Stimulated activated CD8-positive, alpha-beta memory T cell treated with anti-CD3 and anti-CD28 coated beads, Interleukin-12 subunit alpha, Interleukin-12 subunit beta, amount 100 ng/mL, for 24 hours (primary cell): ENCODE results near the gene FIBIN.
"Not testable (repeated sequence)": the region's sequence is repeated elsewhere in the genome, so short reads cannot be mapped to it uniquely, and the experiment has no call there.

Source experiments
- DNase-seq: peaks from one replicate; pipeline ENCODE4 v3.0.0-alpha.2; 2020; ENCODE audit errors: extremely low read depth

The FIBIN gene

DNA sequence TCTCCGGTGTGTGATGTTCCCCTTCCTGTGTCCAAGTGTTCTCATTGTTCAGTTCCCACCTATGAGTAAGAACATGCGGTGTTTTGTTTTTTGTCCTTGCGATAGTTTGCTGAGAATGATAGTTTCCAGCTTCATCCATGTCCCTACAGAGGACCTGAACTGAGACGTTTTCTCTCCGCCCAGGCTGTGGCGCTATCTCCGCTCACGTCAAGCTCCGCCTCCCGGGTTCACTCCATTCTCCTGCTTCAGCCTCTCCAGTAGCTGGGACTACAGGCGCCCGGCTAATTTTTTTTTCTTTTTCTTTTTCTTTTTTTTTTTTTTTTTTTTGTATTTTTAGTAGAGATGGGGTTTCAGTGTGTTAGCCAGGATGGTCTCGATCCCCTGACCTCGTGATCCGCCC is 16.7 kb upstream of the FIBIN start:
- DNase-seq: not testable (repeated sequence)

GRCh38 chr11:26983645-26984044 is 10.3 kb upstream of the FIBIN start:
- no peak for DNase-seq

- DNase-seq: no peak
Observed at GRCh38 chr11:26985470-26985869, 8.4 kb upstream of the FIBIN start.

DNA sequence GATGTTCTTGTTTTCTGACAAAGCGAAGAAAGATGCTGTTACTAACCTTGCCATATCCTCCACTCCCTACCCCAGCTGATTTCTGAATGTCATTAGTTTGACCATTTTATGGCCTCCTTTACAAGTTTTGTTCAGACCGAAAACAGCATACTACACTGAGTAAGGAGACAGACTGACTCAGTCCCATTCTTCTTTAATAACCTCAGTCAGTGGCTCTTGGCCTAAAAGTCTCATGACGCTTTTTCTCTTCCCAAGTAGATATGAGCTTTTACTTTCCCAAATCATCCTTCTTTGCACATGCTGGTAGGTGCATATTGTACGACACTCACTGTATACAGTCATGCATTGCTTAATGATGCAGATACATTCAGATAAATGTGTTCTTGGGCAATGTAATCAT is 8.0 kb upstream of the FIBIN start:
- DNase-seq: no peak

DNA sequence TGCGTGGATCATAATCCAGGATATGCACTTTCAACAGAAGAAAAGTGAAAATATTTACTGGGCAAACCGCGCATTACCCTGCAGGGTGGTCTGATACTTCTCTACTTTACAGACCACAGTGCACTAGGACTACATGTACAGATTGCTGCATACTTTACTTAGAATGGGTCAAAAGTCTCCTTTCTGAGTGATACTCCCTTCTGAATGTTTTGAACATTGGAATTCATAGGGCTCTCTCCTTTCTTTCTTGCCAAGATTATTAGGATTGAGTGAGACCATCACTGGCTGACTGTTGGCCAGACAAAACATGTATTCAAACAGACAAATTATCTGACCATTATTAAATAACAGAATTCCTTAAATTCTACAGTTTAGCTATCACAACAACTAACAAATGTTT is 6.6 kb upstream of the FIBIN start:
- DNase-seq: no peak

DNA sequence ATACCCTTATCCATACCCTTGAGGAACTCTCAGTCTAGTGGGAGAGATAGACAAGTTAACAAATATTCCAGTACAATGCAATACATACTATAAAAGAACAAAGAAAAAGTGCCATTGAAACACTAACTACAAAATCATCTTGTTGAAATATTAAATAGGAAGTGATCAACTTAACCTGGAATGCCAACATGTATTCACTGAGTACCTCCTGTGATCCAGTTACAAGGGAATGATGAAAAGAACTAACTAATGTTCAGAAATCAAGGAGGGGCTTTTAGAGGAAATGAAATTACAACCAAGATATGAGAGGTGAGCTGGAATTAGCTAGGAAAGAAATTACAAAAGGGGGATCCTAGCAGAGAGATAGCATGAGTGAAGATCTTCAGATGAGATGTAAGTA is 6.2 kb upstream of the FIBIN start:
- DNase-seq: no peak

GRCh38 chr11:26992031-26992541 is 1.8 kb upstream of the FIBIN start:
- DNase-seq: no peak

DNA sequence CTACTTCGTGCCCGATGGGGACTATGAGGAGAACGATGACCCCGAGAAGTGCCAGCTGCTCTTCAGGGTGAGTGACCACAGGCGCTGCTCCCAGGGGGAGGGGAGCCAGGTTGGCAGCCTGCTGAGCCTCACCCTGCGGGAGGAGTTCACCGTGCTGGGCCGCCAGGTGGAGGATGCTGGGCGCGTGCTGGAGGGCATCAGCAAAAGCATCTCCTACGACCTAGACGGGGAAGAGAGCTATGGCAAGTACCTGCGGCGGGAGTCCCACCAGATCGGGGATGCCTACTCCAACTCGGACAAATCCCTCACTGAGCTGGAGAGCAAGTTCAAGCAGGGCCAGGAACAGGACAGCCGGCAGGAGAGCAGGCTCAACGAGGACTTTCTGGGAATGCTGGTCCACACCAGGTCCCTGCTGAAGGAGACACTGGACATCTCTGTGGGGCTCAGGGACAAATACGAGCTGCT is 751 bp downstream of the FIBIN start:
- DNase-seq: no peak

DNA sequence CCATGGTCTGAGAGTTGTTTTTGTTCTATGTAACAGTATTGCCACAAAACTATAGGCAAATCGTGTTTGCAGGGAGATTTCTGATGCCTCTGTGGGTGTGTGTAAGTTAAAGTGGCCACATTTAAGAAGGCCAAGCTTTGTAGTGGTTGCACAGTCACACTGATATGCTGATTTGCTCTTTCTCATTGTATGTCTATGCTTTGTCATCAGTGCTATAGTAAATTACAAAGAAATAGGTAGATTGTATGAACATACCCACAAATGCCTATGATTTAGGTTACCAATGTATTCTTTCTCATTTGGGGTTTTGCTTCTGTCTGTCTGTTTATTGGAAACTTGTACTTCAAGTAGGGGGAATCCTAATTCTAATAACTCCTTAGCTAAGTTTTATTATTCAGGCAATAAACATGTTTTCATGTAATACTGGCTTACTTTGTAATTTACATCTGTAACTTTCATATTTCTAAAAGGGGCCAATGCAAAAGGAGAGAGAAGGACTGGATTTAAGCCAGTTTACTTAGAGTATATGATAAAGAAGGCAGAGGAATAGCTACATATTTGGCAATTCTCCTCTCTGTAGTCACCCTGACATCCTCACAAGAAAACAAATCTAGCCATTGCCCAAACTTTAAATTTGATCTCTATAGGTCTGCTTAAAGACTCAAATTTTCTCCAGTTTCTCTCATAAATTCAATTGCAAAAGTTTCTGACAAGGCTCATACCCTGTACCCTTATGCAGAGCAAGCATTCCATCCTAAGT is 2.0 kb downstream of the FIBIN start:
- DNase-seq: no peak

- DNase-seq: no peak
Observed at GRCh38 chr11:26997378-26997777, 3.5 kb downstream of the FIBIN start.

GRCh38 chr11:27001136-27001730 is 7.3 kb downstream of the FIBIN start:
- DNase-seq: not testable (repeated sequence)

DNA sequence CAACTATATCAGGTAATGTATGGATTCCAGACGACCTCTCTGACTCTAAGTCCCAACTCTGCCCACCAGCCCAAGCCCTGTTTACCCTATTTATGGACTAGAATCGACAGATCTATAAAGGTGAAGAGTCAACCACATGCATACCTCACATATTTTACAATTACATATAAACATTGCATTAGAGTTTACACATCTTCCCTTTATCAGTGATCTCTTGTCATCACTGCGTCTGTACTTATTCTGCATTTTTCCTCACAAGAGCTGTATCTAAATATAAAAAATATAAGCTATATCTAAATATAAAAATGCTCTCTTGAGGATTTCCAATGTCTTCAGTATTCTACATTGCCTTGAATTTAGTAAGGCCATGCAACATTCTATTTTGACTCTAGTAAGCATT is 8.5 kb downstream of the FIBIN start:
- no peak for DNase-seq

- DNase-seq: no peak
Observed at GRCh38 chr11:27002838-27003237, 8.9 kb downstream of the FIBIN start.

DNA sequence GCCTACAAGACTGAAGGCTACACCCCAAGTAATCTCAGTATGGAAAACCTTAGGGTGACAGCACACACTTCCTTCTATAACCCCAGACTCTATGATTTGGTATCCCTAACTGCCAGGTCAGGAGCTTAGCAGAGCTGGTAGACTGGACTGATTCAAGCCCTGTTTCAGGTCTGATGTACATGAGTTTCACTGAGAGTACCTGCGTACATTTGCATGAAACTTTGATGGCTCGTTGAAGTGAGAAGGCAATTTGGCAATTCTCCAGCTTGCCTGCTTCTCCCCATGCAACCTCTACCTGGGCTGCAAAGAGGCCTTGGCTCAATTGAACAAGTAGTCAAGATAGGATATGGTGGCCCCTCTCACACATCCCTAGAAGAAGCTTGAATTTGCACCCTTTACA is 10.2 kb downstream of the FIBIN start:
- DNase-seq: no peak

GRCh38 chr11:27008811-27009535 is 15.1 kb downstream of the FIBIN start:
- DNase-seq: no peak

- DNase-seq: no peak
Observed at GRCh38 chr11:27011560-27012233, 17.8 kb downstream of the FIBIN start.

DNA sequence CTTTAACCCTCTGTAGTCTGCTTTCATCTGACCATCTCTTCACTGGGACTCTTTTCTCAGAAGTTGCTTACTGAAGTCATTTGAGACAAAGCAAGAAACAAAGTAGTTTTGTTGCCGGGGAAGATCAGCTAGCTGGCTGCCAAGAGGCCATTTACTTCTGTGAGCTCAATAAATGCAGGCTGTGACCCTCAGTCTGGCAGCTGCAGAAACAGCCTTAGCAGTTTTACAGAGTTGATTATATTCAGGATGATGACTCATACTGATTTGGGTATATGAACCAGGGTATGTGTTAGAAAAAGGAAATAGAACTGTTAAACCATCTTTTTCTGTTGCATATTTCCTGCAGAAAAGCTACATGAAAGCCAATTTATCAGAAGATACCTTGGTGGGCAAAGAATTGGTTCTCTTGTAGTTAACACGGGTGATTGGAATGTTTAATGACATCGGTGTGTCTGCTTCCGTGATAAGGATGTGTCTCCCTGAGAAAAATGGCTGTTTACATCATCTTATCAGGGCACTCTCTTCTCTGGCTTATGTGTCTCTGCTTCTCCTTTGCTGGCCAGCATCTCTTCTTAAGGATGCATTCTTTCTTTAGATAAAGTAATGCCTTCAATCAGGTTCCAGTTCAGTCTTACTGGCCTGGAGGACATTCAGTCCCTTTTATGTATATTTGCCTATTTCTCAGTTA is 18.5 kb downstream of the FIBIN start:
- DNase-seq: no peak

DNA sequence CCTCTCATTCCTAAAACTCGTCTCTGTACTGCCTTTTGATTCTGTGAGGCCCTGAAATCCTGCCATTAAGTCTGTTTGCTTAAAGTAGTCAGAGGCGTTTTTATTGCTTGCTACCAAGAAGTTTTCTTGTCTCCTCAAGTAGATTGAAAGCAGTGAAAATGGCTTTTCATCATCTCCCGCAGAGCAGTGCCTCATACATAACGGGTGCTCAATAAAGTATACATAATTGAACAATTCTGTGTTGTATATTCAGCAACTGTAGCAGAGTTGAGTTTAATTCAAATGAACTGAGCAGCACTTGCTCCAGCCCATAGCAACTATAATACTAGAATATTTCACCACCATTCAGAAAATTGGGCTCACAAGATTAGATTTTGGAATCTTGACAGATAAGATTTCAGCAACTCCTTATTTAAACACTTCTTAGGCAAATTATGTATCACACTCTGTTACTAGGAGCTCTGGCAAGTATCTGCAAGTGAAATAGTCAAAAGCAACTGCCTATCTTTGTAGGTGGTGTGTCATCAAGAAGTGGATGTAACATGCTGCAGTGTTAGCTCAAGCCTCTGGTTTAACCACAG is 20.0 kb downstream of the FIBIN start:
- DNase-seq: no peak

DNA sequence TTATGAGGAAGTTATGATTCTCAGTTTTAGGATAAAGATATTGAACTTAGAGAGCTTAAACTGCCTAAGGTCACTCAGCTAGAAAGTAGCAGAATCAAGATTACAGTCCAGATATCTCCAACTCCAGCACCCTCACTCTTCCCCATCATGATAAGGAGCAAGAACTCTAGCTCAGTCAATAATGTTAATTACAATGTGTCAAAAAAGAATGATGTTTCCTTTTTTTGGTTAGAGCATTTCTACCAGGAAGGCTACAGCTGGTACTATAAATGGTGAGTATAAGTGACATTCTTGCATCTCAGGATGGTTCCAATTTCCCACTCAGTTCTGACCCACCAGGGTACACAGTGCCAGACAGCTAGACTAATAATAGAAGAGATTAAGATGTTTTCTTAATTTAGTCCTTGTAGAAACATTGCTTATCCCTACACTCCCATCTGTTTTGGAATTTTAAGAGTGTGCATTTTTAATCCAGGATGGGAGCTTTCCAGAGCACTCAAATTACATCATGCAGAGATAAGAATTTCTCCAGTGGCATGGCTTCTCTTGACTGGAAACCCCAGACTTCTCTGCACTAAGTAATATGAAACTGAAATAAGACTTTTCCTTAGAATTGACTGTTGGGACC is 25.1 kb downstream of the FIBIN start:
- DNase-seq: no peak

DNA sequence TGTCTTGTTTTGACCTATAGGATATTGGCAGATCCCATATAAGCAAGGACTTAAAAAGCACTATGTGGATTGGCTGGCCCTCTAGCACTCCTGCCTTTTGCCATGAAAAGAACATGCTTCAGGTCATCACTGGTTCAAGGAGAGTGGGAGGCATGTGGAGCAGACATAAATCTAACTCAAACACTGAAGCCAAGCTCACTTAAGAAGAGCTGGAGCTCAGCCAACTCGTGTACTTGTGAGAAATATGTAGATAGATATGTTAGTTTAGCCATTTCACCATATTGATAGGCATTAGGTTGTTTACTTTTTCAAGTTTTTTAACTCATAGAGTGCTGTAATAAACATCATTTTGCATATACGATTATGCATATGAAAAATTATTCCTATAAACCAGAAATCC is 26.8 kb downstream of the FIBIN start:
- DNase-seq: no peak
